ENCODE measurements around the gene AMOTL1.
A peak's percentile ranks its signal among the peaks of the same experiment; 100 is the strongest.

Gene AMOTL1

GRCh38 chr11:94755494-94755893, 12.7 kb upstream of the AMOTL1 start:
- DNase-seq (ENCODE audit: low read depth), result no peak
- TF ChIP-seq, protein P1, sequence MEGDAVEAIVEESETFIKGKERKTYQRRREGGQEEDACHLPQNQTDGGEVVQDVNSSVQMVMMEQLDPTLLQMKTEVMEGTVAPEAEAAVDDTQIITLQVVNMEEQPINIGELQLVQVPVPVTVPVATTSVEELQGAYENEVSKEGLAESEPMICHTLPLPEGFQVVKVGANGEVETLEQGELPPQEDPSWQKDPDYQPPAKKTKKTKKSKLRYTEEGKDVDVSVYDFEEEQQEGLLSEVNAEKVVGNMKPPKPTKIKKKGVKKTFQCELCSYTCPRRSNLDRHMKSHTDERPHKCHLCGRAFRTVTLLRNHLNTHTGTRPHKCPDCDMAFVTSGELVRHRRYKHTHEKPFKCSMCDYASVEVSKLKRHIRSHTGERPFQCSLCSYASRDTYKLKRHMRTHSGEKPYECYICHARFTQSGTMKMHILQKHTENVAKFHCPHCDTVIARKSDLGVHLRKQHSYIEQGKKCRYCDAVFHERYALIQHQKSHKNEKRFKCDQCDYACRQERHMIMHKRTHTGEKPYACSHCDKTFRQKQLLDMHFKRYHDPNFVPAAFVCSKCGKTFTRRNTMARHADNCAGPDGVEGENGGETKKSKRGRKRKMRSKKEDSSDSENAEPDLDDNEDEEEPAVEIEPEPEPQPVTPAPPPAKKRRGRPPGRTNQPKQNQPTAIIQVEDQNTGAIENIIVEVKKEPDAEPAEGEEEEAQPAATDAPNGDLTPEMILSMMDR (IDR thresholded peaks at IDR 0.05; ENCODE audit: control insufficient read depth, insufficient read depth, low read depth, low read length, missing control alignments), result no peak
- H3K4me3 ChIP-seq (ENCODE audit: control insufficient read depth, low read depth, low read length), result no peak overlapping the region

DNA sequence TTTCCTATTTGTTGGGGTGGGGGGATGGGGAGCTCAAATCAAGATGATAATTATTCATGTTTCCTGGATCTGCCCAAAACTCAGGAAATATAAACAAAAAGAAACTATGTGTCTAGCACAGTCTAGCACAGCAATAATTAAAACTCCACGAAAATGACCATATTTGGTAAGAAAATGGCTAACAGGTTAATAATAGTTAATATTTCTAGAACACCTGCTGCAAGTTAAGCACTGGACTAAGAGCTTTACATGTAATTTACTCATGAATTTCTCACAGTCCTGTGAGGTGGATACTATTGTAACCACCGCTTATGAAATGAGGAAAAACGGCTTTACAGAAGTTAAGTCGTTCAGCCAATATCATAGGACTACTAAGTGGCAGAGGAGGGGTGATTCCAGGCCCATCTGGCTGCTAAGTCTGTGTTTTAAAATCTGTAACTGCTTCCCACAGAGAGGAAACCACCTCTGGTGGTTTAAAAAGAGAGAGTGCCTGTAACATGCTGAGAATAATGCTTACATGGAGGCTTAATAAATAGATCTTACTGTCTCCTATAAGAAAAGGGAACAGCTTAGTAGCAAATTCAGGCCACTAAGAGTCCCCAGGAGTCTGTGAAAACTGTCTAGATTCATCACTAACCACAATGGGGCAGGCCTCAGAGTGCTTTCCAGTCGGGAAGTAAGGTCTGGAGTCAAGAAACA, 11.0 kb upstream of the AMOTL1 start:
- no peak overlapping the region for H3K4me3 ChIP-seq (ENCODE audit: control insufficient read depth, low read depth, low read length)
- TF ChIP-seq, protein P1 (IDR thresholded peaks at IDR 0.05; ENCODE audit: control insufficient read depth, insufficient read depth, low read depth, low read length, missing control alignments), result no peak
- DNase-seq (ENCODE audit: low read depth), result no peak

- TF ChIP-seq, protein P1 (IDR thresholded peaks at IDR 0.05; ENCODE audit: control insufficient read depth, insufficient read depth, low read depth, low read length, missing control alignments), result no peak
These were observed 9.5 kb upstream of the AMOTL1 start for GRCh38 chr11:94758666-94759065.

DNA sequence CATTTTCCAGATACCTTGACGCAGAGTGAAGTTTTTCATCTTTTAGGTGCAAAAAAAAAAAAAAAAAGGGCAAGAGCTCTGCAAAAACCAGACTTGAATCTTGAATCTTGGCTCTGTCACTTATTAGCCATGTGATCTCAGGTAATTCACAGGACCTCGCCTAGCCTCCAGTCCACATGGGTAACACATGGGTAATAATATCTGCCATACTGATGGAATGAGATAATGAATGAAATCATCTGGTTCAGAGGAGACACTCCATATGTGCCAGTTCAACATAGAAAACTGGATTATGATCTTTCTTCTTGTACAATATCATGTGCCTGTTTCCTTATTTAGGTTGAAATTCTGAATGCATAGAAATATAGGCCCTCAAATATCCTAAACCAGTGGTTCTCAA, 8.6 kb upstream of the AMOTL1 start:
- no peak for DNase-seq (ENCODE audit: low read depth)
- H3K4me3 ChIP-seq (ENCODE audit: control insufficient read depth, low read depth, low read length), result no peak overlapping the region
- TF ChIP-seq, protein P1 (IDR thresholded peaks at IDR 0.05; ENCODE audit: control insufficient read depth, insufficient read depth, low read depth, low read length, missing control alignments), result no peak

More at GRCh38 chr11:94758666-94759065, 9.5 kb upstream of the AMOTL1 start:
- no peak overlapping the region for H3K4me3 ChIP-seq (ENCODE audit: control insufficient read depth, low read depth, low read length)
- DNase-seq (ENCODE audit: low read depth), result no peak

DNA sequence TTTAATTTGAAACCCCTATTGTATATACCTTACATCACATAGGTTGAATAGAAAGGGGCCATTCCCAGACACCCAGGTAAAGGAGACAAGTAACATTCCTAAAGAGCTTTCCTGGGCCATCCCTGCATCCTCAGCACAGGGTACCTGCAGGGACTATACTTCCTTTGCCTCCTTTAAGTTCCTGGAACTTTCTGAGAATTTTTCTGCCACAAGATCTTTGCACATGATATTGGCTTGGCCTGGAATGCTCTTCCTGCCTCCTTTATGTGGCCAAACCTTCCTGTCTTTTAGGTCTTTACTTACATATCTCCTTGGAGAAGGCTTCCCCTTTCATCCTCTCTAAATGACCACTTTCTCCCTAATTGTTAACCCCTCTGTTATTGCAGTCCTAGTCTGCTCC, 7.9 kb upstream of the AMOTL1 start:
- DNase-seq (ENCODE audit: low read depth), result no peak
- TF ChIP-seq, protein P1 (IDR thresholded peaks at IDR 0.05; ENCODE audit: control insufficient read depth, insufficient read depth, low read depth, low read length, missing control alignments), result no peak
- H3K4me3 ChIP-seq (ENCODE audit: control insufficient read depth, low read depth, low read length), result no peak overlapping the region

- no peak for DNase-seq (ENCODE audit: low read depth)
- no peak overlapping the region for H3K4me3 ChIP-seq (ENCODE audit: control insufficient read depth, low read depth, low read length)
- TF ChIP-seq, protein P1 (IDR thresholded peaks at IDR 0.05; ENCODE audit: control insufficient read depth, insufficient read depth, low read depth, low read length, missing control alignments), result peak; percentile 57
These were observed 5.9 kb upstream of the AMOTL1 start for GRCh38 chr11:94762208-94762607.
